Heart left ventricle (tissue), 16 donors: ENCODE measurements around the gene ADGRE1. TPM values are rescaled to one million over a fixed set of nuclear protein-coding genes. Genes with fewer than 3 reads are reported as not detected.

Experiments used
- ATAC-seq, 4 donors: fragments of 200-7000 bp; cut with Tn5 transposase; one replicate each; pipeline ENCODE4 v1.9.1; 2020 to 2022; ENCODE audit warnings: moderate library complexity in 4 of 4, mild to moderate bottlenecking in 3 of 4, moderate number of reproducible peaks in 1 of 4
- DNase-seq, 5 donors: peaks; one replicate each; pipeline ENCODE4 v3.0.0-alpha.2; 2020
- H3K27ac ChIP-seq, 12 donors: fragments of 200-600 bp; sonication (generic) in 4 of 12; one replicate each; pipeline versions ENCODE4 v1.5.0 to v1.8.0; 2016 to 2022; ENCODE audit warnings: mild to moderate bottlenecking in 2 of 12
- H3K27me3 ChIP-seq, 9 donors: fragments of 200-600 bp; sonication (generic) in 2 of 9; one replicate each; pipeline versions ENCODE4 v1.5.1 to v1.8.0; 2016 to 2022; ENCODE audit warnings: mild to moderate bottlenecking in 3 of 9
- H3K36me3 ChIP-seq, 9 donors: fragments of 200-600 bp; sonication (generic) in 2 of 9; one replicate each; pipeline versions ENCODE4 v1.5.0 to v1.8.0; 2018 to 2022; ENCODE audit warnings: mild to moderate bottlenecking in 2 of 9
- H3K4me1 ChIP-seq, 12 donors: fragments of 200-600 bp; sonication (generic) in 4 of 12; one replicate each; pipeline versions ENCODE4 v1.5.0 to v1.8.0; 2016 to 2022; ENCODE audit warnings: mild to moderate bottlenecking in 3 of 12
- H3K4me3 ChIP-seq, 12 donors: fragments of 200-600 bp; sonication (generic) in 4 of 12; one replicate each; pipeline versions ENCODE4 v1.5.0 to v1.8.0; 2017 to 2022; ENCODE audit warnings: mild to moderate bottlenecking in 9 of 12, moderate library complexity in 4 of 12
- H3K9me3 ChIP-seq, 12 donors: fragments of 200-600 bp; sonication (generic) in 4 of 12; one replicate each; pipeline versions ENCODE4 v1.5.0 to v1.8.0; 2016 to 2022; ENCODE audit warnings: mild to moderate bottlenecking in 1 of 12
- POLR2A ChIP-seq, 2 donors: fragments of 450-650 bp; IDR thresholded peaks; one replicate each; pipeline ENCODE4 v1.6.1; 2017; ENCODE audit warnings: antibody characterized with exemption in 2 of 2, mild to moderate bottlenecking in 2 of 2, moderate library complexity in 2 of 2
- WGBS, 4 donors: extraction: QIAGEN DNeasy Blood & Tissue Kit in 2 of 4; methylation state at CpG; one replicate each; pipeline versions ENCODE4 v1.1.5 to v1.1.7; 2013 to 2018; 5-methylcytosine and 5-hydroxymethylcytosine counted together
- intact Hi-C, 10 donors: fragments of 100-400 bp; cut with DNase I; formaldehyde crosslinking; loops; one replicate each; pipeline versions ENCODE4 v1.11.1 to v1.14.2; 2022
- polyA plus RNA-seq, 2 donors: library from polyadenylated mRNA; stranded (reverse); fragments of 200-250 nt; gene quantifications; one replicate each; pipeline ENCODE4 v1.2.3, GENCODE V29; 2013
- total RNA-seq, 9 donors: library from RNA; depleted of rRNA in 2 of 9; stranded (reverse); fragments of >200 nt in 2 of 9; fragmentation: NEBNext Ultra II Directional in 3 of 9; extraction: Animal tissue kit (Norgen Biotek cat#: 25700) in 3 of 9; gene quantifications; one replicate each; pipeline versions ENCODE4 v1.1.0 to v1.2.4, GENCODE V29; 2016 to 2023
- TF ChIP-seq, protein P1 (sequence below), 12 donors: fragments of 200-600 bp; sonication (generic) in 4 of 12; IDR thresholded peaks; one replicate each; pipeline versions ENCODE4 v1.5.0 to v1.8.0; 2018 to 2022; ENCODE audit warnings: antibody characterized with exemption in 12 of 12, mild to moderate bottlenecking in 5 of 12
- donor health status: ischemic (EF 13 %, LVEDD 7.1; RV severe dilation, severe dysfunction).
- donor health status: healthy with polysubstance abuse.
- donor health status: DM: no; HTN: yes; CAD: no.
- donor health status: DM: no; HTN: no; CAD: no.
- donor health status: ischemic (EF 25% LVEDD 6.9; RV normal size, moderate dysfunction).
- donor health status: ischemic (EF 25% LVEDD 5.7; RV mildly dilated, moderate dysfunction).
- donor health status: healthy.
- donor health status: DM: yes; HTN: yes; CAD: no.
- donor health status: ischemic (EF 35%, LVEDD 5.7; RV mildly dilated, moderate dysfunction).
- donor health status: nonischemic (EF 11% LVEDD 7.7; RV severe dilation, severe dysfunction).
- donor health status: DM: yes; HTN: yes; CAD: no.
- donor health status: PGD.
- donor health status: ischemic (EF 29% LVEDD 5.4; RV normal size, mild dysfunction).
- donor health status: nonischemic (EF 23%, LVEDD 6.1; RV moderate dilation, normal function).

ADGRE1 gene
- total and polyA plus RNA-seq, 11 donors, result 0.12 to 6.4 (median 0.20) TPM; not detected in 6

DNA sequence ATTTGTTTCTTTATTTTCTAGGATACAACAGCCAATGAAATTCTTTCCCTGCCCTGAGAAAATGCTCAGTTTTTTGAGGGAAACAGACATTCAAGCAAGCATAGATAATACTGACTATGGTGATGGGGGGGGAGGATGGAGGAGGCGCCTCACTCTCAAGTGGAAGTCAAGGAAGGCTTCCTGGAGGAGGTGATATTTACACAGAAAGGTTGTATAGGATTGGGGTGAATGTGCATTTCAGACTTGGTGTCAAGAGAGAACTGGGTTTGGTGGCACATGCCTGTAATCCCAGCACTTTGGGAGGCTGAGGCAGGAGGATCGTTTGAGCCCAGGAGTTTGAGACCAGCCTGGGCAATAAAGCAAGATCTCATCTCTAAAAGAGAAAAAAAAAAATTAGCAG lies 12.2 kb upstream of the ADGRE1 start:
- no peak for DNase-seq
- Histone ChIP-seq H3K4me3 (no peak overlapping the region), H3K36me3 (no peaks in the 10 kb centered on the region), H3K4me1 (peaks cover 0 to 5% (median 0%) of the 10 kb centered on the region in 12 donors), H3K27ac (no peak overlapping the region), H3K9me3 (peaks cover 0 to 18% (median 0%) of the 10 kb centered on the region in 12 donors), H3K27me3 (peaks cover 0 to 12% (median 0%) of the 10 kb centered on the region in 9 donors)
- WGBS, 4 donors, result 81 to 86% (median 82%) methylated on average over 2 of the region's 2 CpGs
- no peak for ATAC-seq
- intact Hi-C loops, result no loop called here
- TF ChIP-seq, protein P1, sequence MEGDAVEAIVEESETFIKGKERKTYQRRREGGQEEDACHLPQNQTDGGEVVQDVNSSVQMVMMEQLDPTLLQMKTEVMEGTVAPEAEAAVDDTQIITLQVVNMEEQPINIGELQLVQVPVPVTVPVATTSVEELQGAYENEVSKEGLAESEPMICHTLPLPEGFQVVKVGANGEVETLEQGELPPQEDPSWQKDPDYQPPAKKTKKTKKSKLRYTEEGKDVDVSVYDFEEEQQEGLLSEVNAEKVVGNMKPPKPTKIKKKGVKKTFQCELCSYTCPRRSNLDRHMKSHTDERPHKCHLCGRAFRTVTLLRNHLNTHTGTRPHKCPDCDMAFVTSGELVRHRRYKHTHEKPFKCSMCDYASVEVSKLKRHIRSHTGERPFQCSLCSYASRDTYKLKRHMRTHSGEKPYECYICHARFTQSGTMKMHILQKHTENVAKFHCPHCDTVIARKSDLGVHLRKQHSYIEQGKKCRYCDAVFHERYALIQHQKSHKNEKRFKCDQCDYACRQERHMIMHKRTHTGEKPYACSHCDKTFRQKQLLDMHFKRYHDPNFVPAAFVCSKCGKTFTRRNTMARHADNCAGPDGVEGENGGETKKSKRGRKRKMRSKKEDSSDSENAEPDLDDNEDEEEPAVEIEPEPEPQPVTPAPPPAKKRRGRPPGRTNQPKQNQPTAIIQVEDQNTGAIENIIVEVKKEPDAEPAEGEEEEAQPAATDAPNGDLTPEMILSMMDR (IDR thresholded peaks at IDR 0.05), result no peak
- TF ChIP-seq POLR2A (IDR thresholded peaks at IDR 0.05), result no peak

DNA sequence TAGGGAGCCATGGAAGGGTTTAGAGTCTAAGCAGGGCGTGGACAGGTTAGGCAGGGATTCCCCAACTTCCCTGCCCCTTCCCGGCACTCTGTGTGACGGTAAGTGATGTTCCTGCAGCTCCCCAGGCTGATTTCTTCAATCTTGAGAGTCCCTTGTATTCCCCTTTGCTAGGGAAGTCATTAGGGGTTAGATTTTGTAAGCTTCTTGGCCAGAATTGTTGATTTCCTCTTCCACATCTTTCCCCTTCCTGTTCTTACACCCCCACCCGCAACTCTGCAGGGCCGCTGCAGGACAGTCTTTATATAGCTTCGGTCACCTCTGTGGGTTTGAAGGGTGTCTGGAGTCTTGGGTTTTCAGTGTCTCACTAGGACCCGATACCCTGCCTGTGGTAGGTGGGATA lies 10.6 kb upstream of the ADGRE1 start:
- H3K4me1 ChIP-seq, result peaks cover 0 to 5% (median 0%) of the 10 kb centered on the region in 12 donors
- DNase-seq, result no peak
- no peaks in the 10 kb centered on the region for H3K36me3 ChIP-seq
- 51 to 59% (median 54%) methylated on average over 7 of the region's 7 CpGs for WGBS, 4 donors
- ATAC-seq, result no peak
- H3K4me3 ChIP-seq, result no peak overlapping the region
- peak overlapping the region in 1 of 12 donors; percentile 9 for H3K27ac ChIP-seq
- intact Hi-C loops, result no loop called here
- peaks cover 0 to 18% (median 0%) of the 10 kb centered on the region in 12 donors for H3K9me3 ChIP-seq
- H3K27me3 ChIP-seq, result peaks cover 0 to 24% (median 0%) of the 10 kb centered on the region in 9 donors
- TF ChIP-seq POLR2A (IDR thresholded peaks at IDR 0.05), result no peak
- TF ChIP-seq, protein P1 (IDR thresholded peaks at IDR 0.05), result no peak

DNA sequence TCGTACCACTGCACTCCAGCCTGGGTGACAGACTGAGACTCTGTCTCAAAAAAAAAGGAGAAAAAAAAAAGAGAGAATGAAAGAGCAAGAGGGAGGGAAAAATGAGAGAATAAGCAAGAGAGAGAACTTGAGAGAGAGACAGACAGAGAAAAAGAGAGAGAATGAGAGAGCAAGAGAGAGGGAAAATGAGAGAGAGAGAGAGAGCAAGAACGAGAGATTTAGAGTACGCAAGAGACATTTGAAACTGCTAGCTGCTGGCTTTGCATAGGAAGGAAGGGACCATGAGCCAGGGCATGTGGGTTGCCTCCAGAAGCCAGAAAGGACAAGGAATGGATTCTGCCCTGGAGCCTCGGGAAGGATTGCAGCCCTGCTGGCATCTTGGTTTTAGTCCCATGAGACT lies 9.6 kb upstream of the ADGRE1 start:
- DNase-seq, result no peak
- ATAC-seq, result no peak
- Histone ChIP-seq H3K9me3 (peaks cover 0 to 13% (median 0%) of the 10 kb centered on the region in 12 donors), H3K27me3 (peaks cover 0 to 24% (median 0%) of the 10 kb centered on the region in 9 donors), H3K36me3 (no peaks in the 10 kb centered on the region), H3K4me3 (no peak overlapping the region), H3K4me1 (peaks cover 0 to 5% (median 0%) of the 10 kb centered on the region in 12 donors), H3K27ac (no peak overlapping the region)
- intact Hi-C loops, result no loop called here
- TF ChIP-seq, protein P1 (IDR thresholded peaks at IDR 0.05), result no peak
- no peak for TF ChIP-seq POLR2A (IDR thresholded peaks at IDR 0.05)
- 78 to 84% (median 83%) methylated on average over 4 of the region's 4 CpGs for WGBS, 4 donors

DNA sequence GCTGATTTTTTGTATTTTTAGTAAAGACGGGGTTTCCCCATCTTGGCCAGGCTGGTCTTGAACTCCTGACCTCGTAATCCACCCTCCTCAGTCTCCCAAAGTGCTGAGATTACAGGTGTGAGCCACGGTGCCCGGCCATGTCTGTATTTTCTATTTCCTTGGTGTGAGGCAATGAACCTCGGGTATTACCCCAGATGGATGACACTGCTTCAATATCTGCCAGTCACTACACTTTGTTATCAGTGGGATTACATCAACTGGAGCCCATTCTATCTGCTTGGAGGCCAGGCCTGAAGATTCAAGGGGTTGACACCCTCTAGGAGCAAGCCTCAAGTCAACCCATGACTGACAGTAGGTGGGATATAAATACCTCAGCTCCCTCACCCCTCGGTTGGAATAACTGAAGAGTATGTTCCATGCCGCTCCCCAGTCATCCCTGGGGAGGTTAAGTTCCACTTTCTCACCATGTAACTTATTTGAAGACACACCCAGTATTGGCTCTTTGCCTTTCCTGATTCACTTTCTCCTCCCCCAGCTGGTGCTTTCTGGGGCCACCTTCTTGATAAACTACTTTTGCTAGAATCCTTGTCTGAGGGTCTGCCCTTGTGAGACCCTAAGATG lies 992 bp upstream of the ADGRE1 start:
- TF ChIP-seq, protein P1 (IDR thresholded peaks at IDR 0.05), result no peak
- TF ChIP-seq POLR2A (IDR thresholded peaks at IDR 0.05), result no peak
- ATAC-seq (no peak), DNase-seq (no peak)
- Histone ChIP-seq H3K4me3 (no peak overlapping the region), H3K27ac (peak overlapping the region in 1 of 12 donors; percentile 73), H3K9me3 (peaks cover 0 to 21% (median 1%) of the 10 kb centered on the region in 12 donors), H3K4me1 (peaks cover 0 to 27% (median 0%) of the 10 kb centered on the region in 12 donors), H3K27me3 (peaks cover 0 to 6% (median 0%) of the 10 kb centered on the region in 9 donors), H3K36me3 (no peaks in the 10 kb centered on the region)
- WGBS, 4 donors, result 70 to 77% (median 71%) methylated on average over 7 of the region's 7 CpGs
- intact Hi-C loops, result no loop called here
